KMS-11 (cell line): ENCODE data around the gene TRAFD1.

Source experiments
- H2AFZ ChIP-seq: fragments of 200-600 bp; sonication (generic); 2 replicates; pipeline ENCODE4 v1.6.1; 2016; ENCODE audit warnings: antibody characterized with exemption, mixed run types, low read depth
- H3K27ac ChIP-seq: fragments of 200-600 bp; sonication (generic); 2 replicates; pipeline ENCODE4 v1.6.1; 2016; ENCODE audit warnings: mild to moderate bottlenecking, mixed run types
- H3K27me3 ChIP-seq: fragments of 200-600 bp; sonication (generic); 2 replicates; pipeline ENCODE4 v1.6.1; 2017; ENCODE audit warnings: mild to moderate bottlenecking, low read depth, mixed run types, moderate library complexity; ENCODE audit not compliant: insufficient read depth
- H3K36me3 ChIP-seq: fragments of 200-600 bp; sonication (generic); 2 replicates; pipeline ENCODE4 v1.6.1; 2017; ENCODE audit warnings: mild to moderate bottlenecking, mixed run types; ENCODE audit not compliant: insufficient read depth
- H3K4me1 ChIP-seq: fragments of 200-600 bp; sonication (generic); 2 replicates; pipeline ENCODE4 v1.6.1; 2016; ENCODE audit warnings: mild to moderate bottlenecking, low read depth, mixed run types; ENCODE audit not compliant: poor library complexity, severe bottlenecking
- H3K4me2 ChIP-seq: fragments of 200-600 bp; sonication (generic); 2 replicates; pipeline ENCODE4 v1.7.0; 2016; ENCODE audit warnings: mild to moderate bottlenecking, mixed run types
- H3K4me3 ChIP-seq: fragments of 200-600 bp; sonication (generic); IDR thresholded peaks from 2 replicates; pipeline ENCODE4 v1.6.1; 2017; ENCODE audit warnings: low read depth, low read length, mixed read lengths; ENCODE audit not compliant: insufficient read depth
- H3K79me2 ChIP-seq: fragments of 200-600 bp; sonication (generic); 2 replicates; pipeline ENCODE4 v1.6.1; 2016; ENCODE audit warnings: low read depth, mixed run types; ENCODE audit not compliant: insufficient read depth
- H3K9ac ChIP-seq: fragments of 200-600 bp; sonication (generic); 2 replicates; pipeline ENCODE4 v1.6.1; 2016; ENCODE audit warnings: mild to moderate bottlenecking, mixed run types
- H4K20me1 ChIP-seq: fragments of 200-600 bp; sonication (generic); 2 replicates; pipeline ENCODE4 v1.6.1; 2016; ENCODE audit warnings: mild to moderate bottlenecking, mixed run types; ENCODE audit not compliant: insufficient read depth
- CTCF ChIP-seq: fragments of 200-600 bp; sonication (generic); conservative IDR thresholded peaks from 2 replicates; pipeline ENCODE4 v1.6.1; 2017; ENCODE audit warnings: low read depth, mild to moderate bottlenecking, antibody characterized with exemption, low read length, moderate library complexity, mixed read lengths

Gene TRAFD1

GRCh38 chr12:112148031-112148513 lies 22.7 kb downstream of the TRAFD1 start:
- Histone ChIP-seq H3K27ac (no peak overlapping the region), H3K36me3 (0 out of 2 replicates have a peak, but pooled peaks cover 5% of the 10 kb centered on the region)

GRCh38 chr12:112149596-112149995 lies 24.2 kb downstream of the TRAFD1 start:
- H3K9ac ChIP-seq, result no peak overlapping the region
- no peak overlapping the region for H3K4me3 ChIP-seq
- no peak overlapping the region for H3K27ac ChIP-seq
- no peaks in the 10 kb centered on the region for H3K4me1 ChIP-seq
- H3K36me3 ChIP-seq, result 0 out of 2 replicates have a peak, but pooled peaks cover 5% of the 10 kb centered on the region
- TF ChIP-seq CTCF, result no peak
- H4K20me1 ChIP-seq, result no peaks in the 10 kb centered on the region
- no peak overlapping the region for H3K4me2 ChIP-seq
- H3K79me2 ChIP-seq, result no peaks in the 10 kb centered on the region
- H2AFZ ChIP-seq, result no peak overlapping the region
- no peaks in the 10 kb centered on the region for H3K27me3 ChIP-seq

More at GRCh38 chr12:112148031-112148513, 22.7 kb downstream of the TRAFD1 start:
- H3K9ac ChIP-seq, result no peak overlapping the region
- TF ChIP-seq CTCF, result no peak
- no peaks in the 10 kb centered on the region for H3K27me3 ChIP-seq
- no peak overlapping the region for H3K4me2 ChIP-seq
- H2AFZ ChIP-seq, result no peak overlapping the region
- H3K4me1 ChIP-seq, result no peaks in the 10 kb centered on the region
- no peaks in the 10 kb centered on the region for H4K20me1 ChIP-seq
- no peak overlapping the region for H3K4me3 ChIP-seq
- no peaks in the 10 kb centered on the region for H3K79me2 ChIP-seq

GRCh38 chr12:112151766-112152541 lies 26.6 kb downstream of the TRAFD1 start:
- no peak overlapping the region for H3K4me2 ChIP-seq
- no peak overlapping the region for H3K27ac ChIP-seq

GRCh38 chr12:112153181-112153892 lies 28.0 kb downstream of the TRAFD1 start:
- H3K4me2 ChIP-seq, result no peak overlapping the region
- no peaks in the 10 kb centered on the region for H3K36me3 ChIP-seq

More at GRCh38 chr12:112151766-112152541, 26.6 kb downstream of the TRAFD1 start:
- H4K20me1 ChIP-seq, result no peaks in the 10 kb centered on the region
- H3K4me1 ChIP-seq, result no peaks in the 10 kb centered on the region
- H3K36me3 ChIP-seq, result no peaks in the 10 kb centered on the region
- no peaks in the 10 kb centered on the region for H3K79me2 ChIP-seq
- H2AFZ ChIP-seq, result no peak overlapping the region
- no peak overlapping the region for H3K9ac ChIP-seq
- no peak overlapping the region for H3K4me3 ChIP-seq
- H3K27me3 ChIP-seq, result no peaks in the 10 kb centered on the region
- TF ChIP-seq CTCF, result no peak

More at GRCh38 chr12:112153181-112153892, 28.0 kb downstream of the TRAFD1 start:
- H3K79me2 ChIP-seq, result no peaks in the 10 kb centered on the region
- no peaks in the 10 kb centered on the region for H3K4me1 ChIP-seq
- H2AFZ ChIP-seq, result no peak overlapping the region
- no peak for TF ChIP-seq CTCF
- no peak overlapping the region for H3K4me3 ChIP-seq
- no peaks in the 10 kb centered on the region for H3K27me3 ChIP-seq
- no peak overlapping the region for H3K9ac ChIP-seq
- H4K20me1 ChIP-seq, result no peaks in the 10 kb centered on the region
- H3K27ac ChIP-seq, result no peak overlapping the region
